GM13977 (cell line): ENCODE data around the gene OR13C4.

ENCODE experiments used
- DNase-seq: peaks from one replicate; pipeline ENCODE4 v3.0.0; 2012; ENCODE audit warnings: low spot score
- CTCF ChIP-seq: IDR thresholded peaks from 2 replicates; pipeline ENCODE4 v1.5.1; 2012; ENCODE audit warnings: mild to moderate bottlenecking, control low read depth; ENCODE audit not compliant: insufficient read depth; ENCODE audit errors: extremely low read depth, missing control alignments
- in situ Hi-C: fragments of 300-500 bp; cut with MboI; formaldehyde crosslinking; loops from one replicate; pipeline ENCODE4 v1.12.0; 2022; ENCODE audit warnings: low sequenced_read_pairs, low pct_unique_long_range_greater_than_20kb, mixed read lengths, inconsistent platforms; ENCODE audit not compliant: unreplicated experiment

OR13C4 gene

DNA sequence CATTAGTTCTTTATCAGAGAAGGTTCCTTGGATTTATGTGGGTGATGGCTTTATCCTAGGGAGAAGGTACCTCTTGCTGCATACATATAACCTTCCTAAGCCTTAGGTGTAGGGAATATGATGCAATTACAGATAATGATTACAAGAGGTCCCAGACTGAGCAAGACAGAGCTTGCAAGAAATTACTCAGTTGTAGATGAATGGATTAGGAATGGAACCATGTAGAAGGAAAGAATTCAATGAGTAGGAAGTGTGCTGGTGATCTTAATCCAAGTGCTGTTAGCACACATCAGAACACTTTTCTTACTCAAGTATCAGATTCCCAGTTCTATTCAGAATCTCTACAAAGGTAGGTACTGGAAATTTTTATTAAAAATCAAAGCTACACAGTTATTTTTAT lies 20.4 kb downstream of the OR13C4 start:
- no peak for TF ChIP-seq CTCF
- DNase-seq: no peak
- in situ Hi-C loops: no loop called here

DNA sequence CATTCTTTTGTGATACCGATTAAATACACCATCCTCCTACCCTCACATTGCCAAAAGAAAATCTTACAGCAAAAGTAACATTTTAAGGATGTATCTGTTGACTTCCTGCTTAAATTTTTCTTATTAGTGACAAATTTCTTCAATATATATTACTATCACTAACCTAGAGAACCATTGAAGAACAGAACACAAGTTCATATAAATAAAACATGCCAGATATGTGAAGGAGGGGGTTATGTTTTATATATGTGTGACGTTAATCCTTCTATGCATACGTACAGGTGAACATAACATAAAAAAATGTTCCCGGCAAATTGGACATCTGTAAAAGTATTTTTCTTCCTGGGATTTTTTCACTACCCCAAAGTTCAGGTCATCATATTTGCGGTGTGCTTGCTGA lies 23.0 kb downstream of the OR13C4 start, which contains the start of gene OR13F1:
TSS of gene OR13F1 (plus strand) at position 301 of the 400 bp plus-strand sequence. CDS start at position 301, 0 bp downstream.
- DNase-seq: no peak
- in situ Hi-C loops: no loop called here
- TF ChIP-seq CTCF: no peak

DNA sequence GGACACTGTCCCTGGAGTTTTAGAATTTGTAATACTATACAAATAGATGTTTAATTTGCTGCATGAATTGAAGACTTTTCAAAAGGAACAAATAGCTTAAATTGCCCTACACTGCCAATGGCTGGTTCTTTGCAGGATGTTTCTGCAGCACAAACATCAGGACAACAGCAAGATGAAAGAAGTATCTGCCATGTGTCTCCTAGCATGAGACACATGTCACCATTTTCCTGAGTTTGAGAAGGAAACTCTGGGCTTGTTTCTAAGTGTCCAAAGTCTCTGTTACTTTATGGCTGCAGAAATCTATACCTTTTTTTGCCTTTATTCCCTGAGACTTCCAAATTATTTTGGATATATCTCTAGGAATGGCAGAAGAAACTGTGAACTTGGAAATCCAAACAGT lies 23.6 kb downstream of the OR13C4 start:
- TF ChIP-seq CTCF: no peak
- in situ Hi-C loops: no loop called here

GRCh38 chr9:104494808-104495207 lies 32.2 kb downstream of the OR13C4 start:
- no peak for TF ChIP-seq CTCF
- no peak for DNase-seq
- in situ Hi-C loops: no loop called here

More for the DNA sequence above, 23.6 kb downstream of the OR13C4 start:
- no peak for DNase-seq

DNA sequence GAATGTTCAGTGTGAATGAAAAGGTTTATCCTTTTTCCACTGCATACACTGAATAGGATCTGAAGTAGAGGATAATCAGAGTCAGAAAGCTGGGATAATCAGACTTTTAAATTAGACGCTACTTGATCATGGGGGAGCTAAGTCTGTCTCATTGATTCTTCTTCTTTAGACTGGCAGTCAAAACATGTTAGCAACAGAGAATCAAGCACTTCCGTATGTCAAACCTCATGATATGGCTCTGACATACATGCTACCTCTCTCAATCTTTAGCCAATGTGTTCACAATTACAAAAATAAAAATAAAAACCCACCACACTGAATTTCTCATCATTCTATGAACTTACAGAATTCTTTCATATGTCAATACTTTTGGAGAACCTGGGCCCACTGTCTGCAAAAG lies 42.0 kb downstream of the OR13C4 start:
- in situ Hi-C loops: no loop called here
- DNase-seq: no peak
- no peak for TF ChIP-seq CTCF

DNA sequence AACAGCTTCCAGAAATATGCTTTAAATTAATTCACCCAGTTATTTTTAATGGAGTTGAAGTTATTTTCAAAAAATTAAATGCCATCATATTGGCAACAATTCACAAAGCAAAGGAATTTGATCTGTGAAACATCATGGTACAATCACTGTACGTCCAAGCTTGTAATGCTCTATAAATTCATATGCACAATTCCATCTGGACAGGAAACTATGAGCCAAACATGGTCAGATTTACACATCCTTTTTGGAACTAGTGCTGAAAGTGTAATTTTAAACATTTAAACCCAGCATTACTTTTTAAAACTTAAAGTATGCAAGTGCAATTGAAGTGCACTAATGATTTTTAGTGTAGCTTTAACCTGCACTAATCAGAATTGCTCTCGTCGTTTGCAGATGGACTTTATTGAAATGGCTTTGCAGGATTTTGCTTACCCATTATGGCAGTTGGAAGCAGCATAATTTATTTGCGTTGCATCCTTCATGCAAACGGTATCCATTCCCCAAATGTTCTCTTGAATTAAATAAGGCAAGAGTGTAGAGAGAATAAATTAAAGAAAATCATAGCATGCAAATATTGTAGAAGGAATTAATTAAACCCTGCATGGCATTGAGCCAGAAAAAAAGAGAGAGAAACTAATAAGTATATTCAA lies 44.0 kb downstream of the OR13C4 start:
- TF ChIP-seq CTCF: no peak
- in situ Hi-C loops: no loop called here
- DNase-seq: no peak
